Ishikawa (cell line): ENCODE data around the gene SERPINB6.
A peak's percentile ranks its signal among the peaks of the same experiment; 100 is the strongest.

Experiments
- CEBPB ChIP-seq: IDR thresholded peaks from 2 replicates; pipeline ENCODE4 v1.6.1; 2012
- CREB1 ChIP-seq: IDR thresholded peaks from 2 replicates; pipeline ENCODE4 v1.6.1; 2012; ENCODE audit warnings: low read depth
- EGR1 ChIP-seq: IDR thresholded peaks from 2 replicates; pipeline ENCODE4 v1.6.1; 2012
- EP300 ChIP-seq: IDR thresholded peaks from 2 replicates; pipeline ENCODE4 v1.6.1; 2012; ENCODE audit warnings: borderline replicate concordance
- MAX ChIP-seq: IDR thresholded peaks from 2 replicates; pipeline ENCODE4 v1.6.1; 2012
- NFIC ChIP-seq: IDR thresholded peaks from 2 replicates; pipeline ENCODE4 v1.6.1; 2012
- RAD21 ChIP-seq: IDR thresholded peaks from 2 replicates; pipeline ENCODE4 v1.6.1; 2012; ENCODE audit warnings: low read depth
- TAF1 ChIP-seq: IDR thresholded peaks from 2 replicates; pipeline ENCODE4 v1.6.1; 2012; ENCODE audit warnings: low read depth, mild to moderate bottlenecking
- TCF12 ChIP-seq: IDR thresholded peaks from 2 replicates; pipeline ENCODE4 v1.6.1; 2012; ENCODE audit warnings: low read depth
- TEAD4 ChIP-seq: IDR thresholded peaks from 2 replicates; pipeline ENCODE4 v1.6.1; 2012
- YY1 ChIP-seq: IDR thresholded peaks from 2 replicates; pipeline ENCODE4 v1.6.1; 2012; ENCODE audit warnings: low read depth
- ZBTB7A ChIP-seq: IDR thresholded peaks from 2 replicates; pipeline ENCODE4 v1.6.1; 2012; ENCODE audit warnings: low read depth
- TF ChIP-seq, protein P1 (sequence below): IDR thresholded peaks from 2 replicates; pipeline ENCODE4 v1.6.1; 2012
- TF ChIP-seq, protein P2 (sequence below): IDR thresholded peaks from 2 replicates; pipeline ENCODE4 v1.6.1; 2012; ENCODE audit warnings: low read depth, mild to moderate bottlenecking

SERPINB6 gene

DNA sequence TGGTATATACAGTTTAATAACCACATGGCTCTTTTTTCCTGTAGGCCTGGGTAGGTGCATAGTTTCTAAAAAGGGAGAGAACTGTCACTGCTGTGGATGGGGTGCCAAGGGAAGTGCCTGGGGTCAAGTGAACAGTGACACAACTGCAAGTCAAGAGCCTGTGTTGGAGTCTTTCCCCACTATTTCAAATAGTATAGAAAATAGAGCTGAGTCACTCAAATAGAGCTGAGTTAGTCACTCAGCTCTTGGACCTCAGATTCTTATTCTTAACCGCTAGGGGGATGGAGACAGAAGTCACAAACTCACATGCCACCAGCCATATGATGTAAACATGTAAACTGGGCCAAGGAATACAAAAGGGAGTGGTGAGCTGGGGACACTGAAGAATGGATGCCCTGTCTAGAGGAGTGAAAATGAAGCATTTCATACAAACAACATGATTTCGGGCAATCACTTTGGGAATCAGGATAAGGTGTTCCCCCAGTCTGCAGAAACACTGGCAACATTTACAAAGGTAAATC is 30.5 kb upstream of the SERPINB6 start:
- TF ChIP-seq EGR1 (no peak), RAD21 (peak; percentile 33), YY1 (no peak), NFIC (no peak), MAX (peak; percentile 35; the same call in 1 of the 2 replicates)
- TF ChIP-seq, protein P1, sequence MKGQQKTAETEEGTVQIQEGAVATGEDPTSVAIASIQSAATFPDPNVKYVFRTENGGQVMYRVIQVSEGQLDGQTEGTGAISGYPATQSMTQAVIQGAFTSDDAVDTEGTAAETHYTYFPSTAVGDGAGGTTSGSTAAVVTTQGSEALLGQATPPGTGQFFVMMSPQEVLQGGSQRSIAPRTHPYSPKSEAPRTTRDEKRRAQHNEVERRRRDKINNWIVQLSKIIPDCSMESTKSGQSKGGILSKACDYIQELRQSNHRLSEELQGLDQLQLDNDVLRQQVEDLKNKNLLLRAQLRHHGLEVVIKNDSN = no peak

DNA sequence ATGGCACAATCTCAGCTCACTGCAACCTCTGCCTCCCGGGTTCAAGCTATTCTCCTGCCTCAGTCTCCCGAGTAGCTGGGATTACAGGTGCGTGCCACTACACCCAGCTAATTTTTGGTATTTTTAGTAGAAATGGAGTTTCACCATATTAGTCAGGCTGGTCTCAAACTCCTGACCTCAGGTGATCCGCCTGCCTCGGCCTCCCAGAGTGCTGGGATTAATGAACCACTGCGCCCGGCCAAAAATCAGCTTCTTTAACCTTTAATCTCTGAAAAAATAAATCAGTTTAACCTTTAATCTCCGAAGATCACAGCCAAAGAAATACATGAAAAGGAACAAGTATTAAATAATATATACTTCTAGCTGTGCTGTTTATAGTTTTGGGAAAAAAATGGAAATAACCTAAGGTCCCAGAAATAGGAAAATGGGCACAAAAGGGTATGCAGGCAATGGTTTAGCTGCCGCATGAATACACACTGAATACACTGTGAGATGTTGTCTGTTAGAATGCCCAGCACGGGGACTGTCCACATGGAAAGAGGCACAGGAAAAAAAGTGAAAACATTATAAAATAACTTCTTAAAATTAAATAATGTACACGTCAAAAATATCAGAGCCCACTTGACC is 29.9 kb upstream of the SERPINB6 start:
- TF ChIP-seq, protein P1 = no peak
- TF ChIP-seq YY1 = no peak
- no peak for TF ChIP-seq NFIC
- no peak for TF ChIP-seq CEBPB
- TF ChIP-seq RAD21 = no peak
- no peak for TF ChIP-seq EGR1
- no peak for TF ChIP-seq TEAD4

- TF ChIP-seq, protein P2, sequence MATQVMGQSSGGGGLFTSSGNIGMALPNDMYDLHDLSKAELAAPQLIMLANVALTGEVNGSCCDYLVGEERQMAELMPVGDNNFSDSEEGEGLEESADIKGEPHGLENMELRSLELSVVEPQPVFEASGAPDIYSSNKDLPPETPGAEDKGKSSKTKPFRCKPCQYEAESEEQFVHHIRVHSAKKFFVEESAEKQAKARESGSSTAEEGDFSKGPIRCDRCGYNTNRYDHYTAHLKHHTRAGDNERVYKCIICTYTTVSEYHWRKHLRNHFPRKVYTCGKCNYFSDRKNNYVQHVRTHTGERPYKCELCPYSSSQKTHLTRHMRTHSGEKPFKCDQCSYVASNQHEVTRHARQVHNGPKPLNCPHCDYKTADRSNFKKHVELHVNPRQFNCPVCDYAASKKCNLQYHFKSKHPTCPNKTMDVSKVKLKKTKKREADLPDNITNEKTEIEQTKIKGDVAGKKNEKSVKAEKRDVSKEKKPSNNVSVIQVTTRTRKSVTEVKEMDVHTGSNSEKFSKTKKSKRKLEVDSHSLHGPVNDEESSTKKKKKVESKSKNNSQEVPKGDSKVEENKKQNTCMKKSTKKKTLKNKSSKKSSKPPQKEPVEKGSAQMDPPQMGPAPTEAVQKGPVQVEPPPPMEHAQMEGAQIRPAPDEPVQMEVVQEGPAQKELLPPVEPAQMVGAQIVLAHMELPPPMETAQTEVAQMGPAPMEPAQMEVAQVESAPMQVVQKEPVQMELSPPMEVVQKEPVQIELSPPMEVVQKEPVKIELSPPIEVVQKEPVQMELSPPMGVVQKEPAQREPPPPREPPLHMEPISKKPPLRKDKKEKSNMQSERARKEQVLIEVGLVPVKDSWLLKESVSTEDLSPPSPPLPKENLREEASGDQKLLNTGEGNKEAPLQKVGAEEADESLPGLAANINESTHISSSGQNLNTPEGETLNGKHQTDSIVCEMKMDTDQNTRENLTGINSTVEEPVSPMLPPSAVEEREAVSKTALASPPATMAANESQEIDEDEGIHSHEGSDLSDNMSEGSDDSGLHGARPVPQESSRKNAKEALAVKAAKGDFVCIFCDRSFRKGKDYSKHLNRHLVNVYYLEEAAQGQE = peak; percentile 35; the same call in 1 of the 2 replicates
- TF ChIP-seq EGR1 (no peak), TAF1 (0 out of 2 replicates have a peak, but pooled peaks have one; percentile 36), NFIC (peak; percentile 52)
Observed at GRCh38 chr6:2999618-3000557, 28.5 kb upstream of the SERPINB6 start, which contains the start of gene NQO2. NQO2 (plus strand) TSS chr6:2999894; CDS start chr6:3006553, 6,659 bp downstream.

GRCh38 chr6:2998998-2999617 is 27.7 kb upstream of the SERPINB6 start:
- TF ChIP-seq YY1 (no peak), CEBPB (peak; percentile 65)

GRCh38 chr6:2998249-2998997 is 27.1 kb upstream of the SERPINB6 start:
- peak; percentile 53 for TF ChIP-seq RAD21

DNA sequence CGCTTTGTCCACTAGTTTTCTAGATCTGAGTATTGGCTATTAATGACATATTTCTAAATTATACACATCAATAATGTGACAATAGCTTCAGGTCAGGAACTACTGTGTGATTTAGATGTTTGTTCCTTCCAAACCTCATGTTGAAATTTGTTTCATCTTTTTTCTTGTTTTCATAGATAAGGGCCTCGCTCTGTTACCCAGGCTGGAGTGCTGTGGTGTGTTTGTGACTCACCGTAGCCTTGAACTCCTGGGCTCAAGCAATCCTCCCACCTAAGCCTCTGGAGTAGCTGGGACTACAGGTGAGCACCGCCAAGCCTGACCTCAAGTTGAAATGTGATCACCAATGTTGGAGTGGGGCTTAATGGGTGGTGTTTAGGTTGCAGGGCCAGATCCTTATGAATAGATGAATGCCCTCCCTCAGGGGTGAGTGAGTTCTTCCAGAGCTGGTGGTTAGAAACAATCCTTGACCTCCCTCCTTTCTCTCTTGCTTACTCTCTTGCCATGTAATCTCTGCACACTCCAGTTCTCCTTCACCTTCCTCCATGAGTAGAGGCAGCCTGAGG is 22.5 kb upstream of the SERPINB6 start:
- TF ChIP-seq MAX = no peak
- no peak for TF ChIP-seq CEBPB
- no peak for TF ChIP-seq CREB1
- TF ChIP-seq, protein P2 = no peak
- no peak for TF ChIP-seq ZBTB7A
- no peak for TF ChIP-seq RAD21
- no peak for TF ChIP-seq EP300
- no peak for TF ChIP-seq TCF12
- TF ChIP-seq, protein P1 = no peak
- TF ChIP-seq TAF1 = no peak
